Fibroblast of villous mesenchyme (primary cell): ENCODE data around the gene RNF208. TPM values are rescaled to one million over a fixed set of nuclear protein-coding genes. Genes with fewer than 3 reads are reported as not detected.

Source experiments
- DNase-seq: peaks from one replicate; pipeline ENCODE4 v3.0.0-alpha.2; 2010; ENCODE audit warnings: low read depth
- H3K4me3 ChIP-seq: 2 replicates; pipeline ENCODE4 v1.5.1; 2011; ENCODE audit warnings: low read depth, mild to moderate bottlenecking, low read length
- CTCF ChIP-seq: IDR thresholded peaks from 2 replicates; pipeline ENCODE4 v1.5.1; 2012; ENCODE audit warnings: low read depth, mild to moderate bottlenecking, low read length; ENCODE audit not compliant: insufficient read depth
- total RNA-seq: library from RNA; depleted of rRNA; stranded (reverse); fragments of >200 nt; gene quantifications from 2 replicates; pipeline ENCODE4 v1.2.3, GENCODE V29; 2012

The RNF208 gene
- total RNA-seq, 1 donor = under 0.01 TPM

- TF ChIP-seq CTCF = no peak
- no peak for DNase-seq
- H3K4me3 ChIP-seq = no peak overlapping the region
Observed at GRCh38 chr9:137218212-137218753, 3.8 kb downstream of the RNF208 start.

- DNase-seq = peak; percentile 52
- peak overlapping the region; percentile 46 for H3K4me3 ChIP-seq
Observed at GRCh38 chr9:137217276-137218211, 4.5 kb downstream of the RNF208 start.

GRCh38 chr9:137216188-137216965, 5.7 kb downstream of the RNF208 start:
- DNase-seq = no peak
- no peak overlapping the region for H3K4me3 ChIP-seq
- no peak for TF ChIP-seq CTCF

More at GRCh38 chr9:137217276-137218211, 4.5 kb downstream of the RNF208 start:
- TF ChIP-seq CTCF = no peak

- no peak for DNase-seq
- H3K4me3 ChIP-seq = no peak overlapping the region
- no peak for TF ChIP-seq CTCF
Observed at GRCh38 chr9:137215196-137215986, 6.6 kb downstream of the RNF208 start.

GRCh38 chr9:137214620-137215019, 7.4 kb downstream of the RNF208 start:
- H3K4me3 ChIP-seq = no peak overlapping the region
- no peak for TF ChIP-seq CTCF
- no peak for DNase-seq
